Measurements from ENCODE around the gene NGRN.
"Not testable (repeated sequence)": the region's sequence is repeated elsewhere in the genome, so short reads cannot be mapped to it uniquely, and the experiment has no call there.

NGRN gene

GRCh38 chr15:90286678-90287077 is 21.2 kb downstream of the NGRN start:
- DNase-seq, result peak; percentile 69

GRCh38 chr15:90287101-90287500 is 21.6 kb downstream of the NGRN start:
- no peak for DNase-seq

GRCh38 chr15:90287946-90288345 is 22.5 kb downstream of the NGRN start:
- DNase-seq, result no peak

- DNase-seq, result peak; percentile 20
Measured at GRCh38 chr15:90291679-90292356, 26.3 kb downstream of the NGRN start.

- DNase-seq, result peak; percentile 73
Measured at GRCh38 chr15:90293040-90293810, 27.8 kb downstream of the NGRN start.

- no peak for DNase-seq
Measured at GRCh38 chr15:90294159-90294558, 28.7 kb downstream of the NGRN start.

- DNase-seq, result no peak
Measured at GRCh38 chr15:90294601-90295269, 29.3 kb downstream of the NGRN start.

GRCh38 chr15:90295270-90295648 is 29.8 kb downstream of the NGRN start:
- no peak for DNase-seq

GRCh38 chr15:90296316-90296884 is 30.9 kb downstream of the NGRN start:
- not testable (repeated sequence) for DNase-seq

- DNase-seq, result no peak
Measured at GRCh38 chr15:90297021-90297420, 31.5 kb downstream of the NGRN start.

- DNase-seq, result no peak
Measured at GRCh38 chr15:90300541-90300940, 35.1 kb downstream of the NGRN start.

GRCh38 chr15:90300988-90301706 is 35.7 kb downstream of the NGRN start:
- peak; percentile 57 for DNase-seq

- DNase-seq, result no peak
Measured at GRCh38 chr15:90301707-90302300, 36.3 kb downstream of the NGRN start.

- DNase-seq, result not testable (repeated sequence)
Measured at GRCh38 chr15:90305355-90305754, 39.9 kb downstream of the NGRN start.

GRCh38 chr15:90305932-90306331 is 40.5 kb downstream of the NGRN start:
- DNase-seq, result no peak

- DNase-seq, result peak; percentile 40
Measured at GRCh38 chr15:90306560-90306959, 41.1 kb downstream of the NGRN start.

- no peak for DNase-seq
Measured at GRCh38 chr15:90307661-90308060, 42.2 kb downstream of the NGRN start.

GRCh38 chr15:90309020-90309419 is 43.5 kb downstream of the NGRN start:
- no peak for DNase-seq

- no peak for DNase-seq
Measured at GRCh38 chr15:90315278-90315982, 50.0 kb downstream of the NGRN start.

- no peak for DNase-seq
Measured at GRCh38 chr15:90316139-90316538, 50.7 kb downstream of the NGRN start.

- no peak for DNase-seq
Measured at GRCh38 chr15:90318591-90318990, 53.1 kb downstream of the NGRN start.

Data from CD4-positive, alpha-beta T cell treated with Interleukin-17A for 1 hour (primary cell).